Kidney epithelial cell (primary cell): ENCODE measurements around the gene C3. TPM values are rescaled to one million over a fixed set of nuclear protein-coding genes. Genes with fewer than 3 reads are reported as not detected.
"Not testable (repeated sequence)": the region's sequence is repeated elsewhere in the genome, so short reads cannot be mapped to it uniquely, and the experiment has no call there.

ENCODE experiments used
- DNase-seq: peaks from one replicate; pipeline ENCODE4 v3.0.0-alpha.2; 2010; ENCODE audit warnings: low read depth
- H3K27me3 ChIP-seq: 2 replicates; pipeline ENCODE4 v1.6.0; 2011; ENCODE audit warnings: low read length; ENCODE audit not compliant: control insufficient read depth, insufficient read depth
- H3K36me3 ChIP-seq: 2 replicates; pipeline ENCODE4 v1.5.1; 2011; ENCODE audit warnings: low read length; ENCODE audit not compliant: control insufficient read depth, insufficient read depth
- H3K4me3 ChIP-seq: 2 replicates; pipeline ENCODE4 v1.5.1; 2011; ENCODE audit warnings: low read depth, mild to moderate bottlenecking, control low read depth, low read length
- total RNA-seq: library from RNA; depleted of rRNA; stranded (reverse); fragments of >200 nt; gene quantifications from 2 replicates; pipeline ENCODE4 v1.2.3, GENCODE V29; 2015
- TF ChIP-seq, protein P1 (sequence below): IDR thresholded peaks from 2 replicates; pipeline ENCODE4 v1.5.1; 2011; ENCODE audit warnings: mild to moderate bottlenecking, moderate library complexity, low read length, control low read depth, inconsistent platforms; ENCODE audit not compliant: insufficient read depth, poor library complexity, severe bottlenecking

Gene C3
- total RNA-seq, 1 donor from 2014 or later, result 58.5 TPM

DNA sequence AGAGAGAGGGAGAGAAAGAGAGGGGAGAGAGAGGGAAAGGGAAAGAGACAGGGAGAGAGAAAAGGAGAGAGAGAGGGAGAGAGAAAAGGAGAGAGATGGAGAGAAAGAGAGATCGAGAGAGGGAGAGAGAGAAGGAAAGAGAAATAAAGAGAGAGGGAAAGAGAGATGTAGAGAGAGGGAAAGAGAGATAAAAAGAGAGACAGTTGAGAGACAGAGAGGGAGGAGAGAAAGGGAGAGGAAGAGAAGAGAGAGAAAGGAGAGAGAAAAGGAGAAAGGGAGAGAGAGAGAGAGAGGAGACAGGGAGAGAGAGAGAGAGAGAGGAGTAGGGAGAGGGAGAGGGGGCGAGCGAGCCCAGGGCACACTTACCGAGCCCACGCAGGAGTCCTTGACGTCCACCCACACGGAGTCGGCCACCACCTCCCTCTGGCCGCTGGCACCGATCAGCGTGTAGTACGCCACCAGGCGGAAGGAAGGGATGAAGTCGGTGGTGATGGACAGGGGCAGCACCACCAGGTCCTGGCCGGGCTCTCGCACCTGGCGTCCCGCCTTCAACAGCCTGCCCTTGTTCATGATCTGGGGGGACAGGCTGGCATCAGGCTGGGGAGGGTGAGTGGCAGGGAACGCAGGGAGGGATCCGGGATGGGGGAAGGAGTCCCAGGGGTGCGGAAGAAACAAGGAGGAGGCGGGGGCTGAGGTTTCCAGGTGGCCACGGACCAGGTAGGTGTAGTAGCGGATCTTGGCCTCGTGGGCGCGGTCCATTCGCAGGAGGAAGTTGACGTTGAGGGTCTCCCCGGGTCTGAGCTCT, 10.0 kb downstream of the C3 start:
- no peak for DNase-seq
- no peaks in the 10 kb centered on the region for H3K36me3 ChIP-seq
- peaks cover 25% of the 10 kb centered on the region for H3K27me3 ChIP-seq
- no peak overlapping the region for H3K4me3 ChIP-seq
- TF ChIP-seq, protein P1, sequence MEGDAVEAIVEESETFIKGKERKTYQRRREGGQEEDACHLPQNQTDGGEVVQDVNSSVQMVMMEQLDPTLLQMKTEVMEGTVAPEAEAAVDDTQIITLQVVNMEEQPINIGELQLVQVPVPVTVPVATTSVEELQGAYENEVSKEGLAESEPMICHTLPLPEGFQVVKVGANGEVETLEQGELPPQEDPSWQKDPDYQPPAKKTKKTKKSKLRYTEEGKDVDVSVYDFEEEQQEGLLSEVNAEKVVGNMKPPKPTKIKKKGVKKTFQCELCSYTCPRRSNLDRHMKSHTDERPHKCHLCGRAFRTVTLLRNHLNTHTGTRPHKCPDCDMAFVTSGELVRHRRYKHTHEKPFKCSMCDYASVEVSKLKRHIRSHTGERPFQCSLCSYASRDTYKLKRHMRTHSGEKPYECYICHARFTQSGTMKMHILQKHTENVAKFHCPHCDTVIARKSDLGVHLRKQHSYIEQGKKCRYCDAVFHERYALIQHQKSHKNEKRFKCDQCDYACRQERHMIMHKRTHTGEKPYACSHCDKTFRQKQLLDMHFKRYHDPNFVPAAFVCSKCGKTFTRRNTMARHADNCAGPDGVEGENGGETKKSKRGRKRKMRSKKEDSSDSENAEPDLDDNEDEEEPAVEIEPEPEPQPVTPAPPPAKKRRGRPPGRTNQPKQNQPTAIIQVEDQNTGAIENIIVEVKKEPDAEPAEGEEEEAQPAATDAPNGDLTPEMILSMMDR, result peak; percentile 30

DNA sequence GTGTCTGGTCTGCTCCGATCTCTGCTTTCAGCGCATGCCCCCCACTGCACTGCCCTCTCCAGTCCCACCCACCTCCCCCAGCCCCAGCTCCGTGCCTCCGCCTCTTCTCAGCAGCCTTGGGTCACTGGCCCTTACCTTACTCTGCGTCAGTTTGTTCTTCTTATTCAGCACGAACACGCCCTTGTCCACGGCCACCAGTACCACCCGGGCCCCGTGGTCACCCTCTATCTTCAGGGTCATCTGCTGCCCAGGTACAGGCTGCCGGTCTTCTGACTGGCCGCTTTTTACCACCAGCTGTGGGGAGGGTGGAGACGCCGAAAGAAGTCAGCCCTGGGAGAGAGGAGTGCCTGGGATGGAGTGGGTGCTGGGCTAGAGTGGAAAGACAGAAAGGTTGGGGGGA, 10.9 kb downstream of the C3 start:
- DNase-seq, result no peak
- TF ChIP-seq, protein P1, result no peak
- H3K4me3 ChIP-seq, result no peak overlapping the region
- peaks cover 25% of the 10 kb centered on the region for H3K27me3 ChIP-seq
- no peaks in the 10 kb centered on the region for H3K36me3 ChIP-seq

DNA sequence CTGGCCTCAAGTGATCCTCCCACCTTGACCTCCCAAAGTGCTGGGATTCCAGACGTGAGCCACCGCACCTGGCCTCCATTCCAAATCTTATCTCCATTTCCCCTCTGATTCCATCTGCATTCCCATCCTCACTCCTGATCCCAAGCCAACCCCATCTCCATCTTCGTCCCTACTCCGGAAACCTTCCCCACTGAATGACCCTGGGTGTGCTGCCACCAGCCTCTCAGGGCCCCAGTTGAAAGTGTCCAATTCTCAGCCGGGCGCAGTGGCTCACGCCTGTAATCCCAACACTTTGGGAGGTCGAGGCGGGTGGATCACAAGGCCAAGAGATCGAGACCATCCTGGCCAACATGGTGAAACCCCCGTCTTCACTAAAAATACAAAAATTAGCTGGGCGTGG, 11.5 kb downstream of the C3 start:
- peaks cover 25% of the 10 kb centered on the region for H3K27me3 ChIP-seq
- H3K36me3 ChIP-seq, H3K4me3 ChIP-seq, DNase-seq: not testable (repeated sequence)

DNA sequence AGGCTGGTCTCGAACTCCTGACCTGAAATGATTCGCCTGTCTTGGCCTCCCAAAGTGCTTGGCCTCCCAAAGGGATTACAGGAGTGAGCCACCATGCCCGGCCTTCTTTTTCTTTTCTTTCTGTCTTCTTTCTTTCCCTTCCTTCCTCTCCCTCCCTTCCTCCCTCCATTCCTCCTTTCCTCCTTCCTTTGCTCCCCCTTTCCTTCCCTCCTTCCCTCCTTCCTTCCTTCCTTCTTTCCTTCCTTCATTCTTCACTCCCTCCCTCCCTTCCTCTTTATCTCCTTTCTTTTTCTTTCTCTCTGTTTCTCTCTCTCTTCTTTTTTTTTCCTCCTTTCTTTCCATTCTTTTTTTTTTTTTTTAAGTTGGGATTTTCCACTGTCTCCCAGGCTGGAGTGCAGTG, 12.1 kb downstream of the C3 start:
- H3K4me3 ChIP-seq, result no peak overlapping the region
- H3K27me3 ChIP-seq, result peaks cover 25% of the 10 kb centered on the region
- no peaks in the 10 kb centered on the region for H3K36me3 ChIP-seq
- no peak for DNase-seq
- TF ChIP-seq, protein P1, result no peak

DNA sequence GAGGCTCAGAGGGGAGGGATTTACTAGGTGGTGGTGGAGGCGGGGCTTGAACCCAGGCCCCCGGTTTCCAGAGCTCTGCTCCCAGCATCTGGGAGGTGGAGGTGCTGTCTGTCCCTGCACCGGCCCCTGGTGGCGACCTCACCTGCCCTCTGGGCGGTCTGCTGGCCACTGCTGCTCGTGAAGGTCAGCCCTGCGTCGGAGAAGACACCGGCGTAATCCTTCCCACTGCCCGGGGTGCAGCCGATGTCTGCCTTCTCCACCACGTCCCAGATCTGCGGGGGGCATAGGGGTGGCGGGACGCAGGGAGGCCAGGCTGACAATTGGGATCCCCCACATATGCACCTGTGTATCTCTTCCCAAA, 12.8 kb downstream of the C3 start:
- no peak for DNase-seq
- TF ChIP-seq, protein P1, result no peak
- Histone ChIP-seq H3K36me3 (no peaks in the 10 kb centered on the region), H3K27me3 (peaks cover 25% of the 10 kb centered on the region), H3K4me3 (no peak overlapping the region)

DNA sequence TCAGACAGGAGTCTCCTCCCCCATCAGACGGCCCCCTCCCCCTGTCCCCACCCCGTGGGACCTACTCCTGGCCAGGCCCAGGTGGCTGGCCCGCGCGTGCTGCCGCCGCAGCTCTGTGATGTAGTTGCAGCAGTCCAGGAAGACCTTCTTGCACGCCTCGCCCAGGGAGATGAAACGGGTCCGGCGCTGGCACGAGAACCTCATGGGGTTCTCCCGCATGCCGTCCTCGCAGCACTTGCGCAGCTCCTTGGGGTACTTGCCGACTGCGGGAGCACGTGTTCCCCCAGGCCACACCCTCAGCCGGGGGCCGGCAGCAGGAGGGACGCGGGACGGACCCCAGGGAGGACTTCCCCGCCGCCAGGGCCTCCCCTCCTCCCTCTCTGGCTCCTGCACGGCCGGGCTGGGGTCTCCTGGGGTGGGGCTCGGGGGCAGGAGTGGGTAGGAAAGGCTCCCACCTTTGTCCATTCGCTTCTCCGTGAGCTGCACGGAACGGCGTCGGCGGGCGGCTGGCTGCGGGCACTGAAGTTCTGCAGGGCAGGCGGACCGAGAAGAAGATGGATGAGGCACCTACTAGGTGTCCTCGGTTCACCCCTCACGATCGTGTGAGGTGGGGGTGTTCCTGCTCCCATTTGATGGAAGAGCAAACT, 13.3 kb downstream of the C3 start:
- no peak for DNase-seq
- no peaks in the 10 kb centered on the region for H3K36me3 ChIP-seq
- H3K27me3 ChIP-seq, result peaks cover 22% of the 10 kb centered on the region
- TF ChIP-seq, protein P1, result no peak
- H3K4me3 ChIP-seq, result no peak overlapping the region
